DMS53 treated with DMSO at 0.1 percent for 48 hours (cell line): Measurements from ENCODE around the gene FAM131B.

ENCODE experiments used
- DNase-seq: peaks from one replicate; lab custom pipeline; 2025; ENCODE audit not compliant: unreplicated experiment; lab: John Stamatoyannopoulos, UW

The FAM131B gene

GRCh38 chr7:143360788-143361551, 1.5 kb downstream of the FAM131B start:
- DNase-seq: no peak

- no peak for DNase-seq
Measured at GRCh38 chr7:143359771-143360353, 2.7 kb downstream of the FAM131B start.

- no peak for DNase-seq
Measured at GRCh38 chr7:143358626-143359025, 3.9 kb downstream of the FAM131B start.

GRCh38 chr7:143356414-143357050, 6.0 kb downstream of the FAM131B start:
- no peak for DNase-seq

GRCh38 chr7:143355450-143356385, 6.8 kb downstream of the FAM131B start:
- DNase-seq: no peak

GRCh38 chr7:143354965-143355364, 7.5 kb downstream of the FAM131B start:
- DNase-seq: no peak

GRCh38 chr7:143354376-143354775, 8.1 kb downstream of the FAM131B start:
- no peak for DNase-seq

- DNase-seq: no peak
Measured at GRCh38 chr7:143352531-143353002, 9.9 kb downstream of the FAM131B start.

GRCh38 chr7:143351574-143351973, 10.9 kb downstream of the FAM131B start:
- no peak for DNase-seq

- no peak for DNase-seq
Measured at GRCh38 chr7:143351060-143351459, 11.5 kb downstream of the FAM131B start.

GRCh38 chr7:143347950-143348349, 14.6 kb downstream of the FAM131B start:
- no peak for DNase-seq

- no peak for DNase-seq
Measured at GRCh38 chr7:143346018-143346417, 16.5 kb downstream of the FAM131B start.

- DNase-seq: peak; percentile 33
Measured at GRCh38 chr7:143345428-143345900, 17.0 kb downstream of the FAM131B start.

GRCh38 chr7:143343596-143343995, 18.9 kb downstream of the FAM131B start:
- DNase-seq: no peak

GRCh38 chr7:143341842-143342241, 20.7 kb downstream of the FAM131B start:
- DNase-seq: no peak

GRCh38 chr7:143337216-143337615, 25.3 kb downstream of the FAM131B start:
- no peak for DNase-seq

GRCh38 chr7:143334244-143334643, 28.3 kb downstream of the FAM131B start:
- DNase-seq: peak; percentile 13

GRCh38 chr7:143331179-143331801, 31.2 kb downstream of the FAM131B start:
- DNase-seq: no peak

- no peak for DNase-seq
Measured at GRCh38 chr7:143329471-143330170, 32.9 kb downstream of the FAM131B start.

GRCh38 chr7:143327903-143328302, 34.6 kb downstream of the FAM131B start:
- DNase-seq: no peak
